ENCODE results near the gene TTC7B.

The TTC7B gene

GRCh38 chr14:90697132-90697531 lies 119.1 kb downstream of the TTC7B start:
- no peaks in the 10 kb centered on the region for H3K36me3 ChIP-seq (ENCODE audit: insufficient read depth, low read length)
- ATAC-seq (ENCODE audit: insufficient read depth, low read depth), result no peak
- no peaks in the 10 kb centered on the region for H3K79me2 ChIP-seq (ENCODE audit: insufficient read depth, low read length)
- no peaks in the 10 kb centered on the region for H4K20me1 ChIP-seq (ENCODE audit: insufficient read depth, low read length)
- no peaks in the 10 kb centered on the region for H3K27me3 ChIP-seq (ENCODE audit: insufficient read depth, low read length, poor library complexity)
- no peak overlapping the region for H3K9ac ChIP-seq (ENCODE audit: low read depth, low read length)
- no peaks in the 10 kb centered on the region for H3K9me3 ChIP-seq (ENCODE audit: insufficient read depth, low read length, severe bottlenecking)
- H3K4me2 ChIP-seq (ENCODE audit: insufficient read depth, low read length), result no peak overlapping the region
- no peak overlapping the region for H3K27ac ChIP-seq (ENCODE audit: low read length)
- no peak for TF ChIP-seq CTCF (IDR thresholded peaks at IDR 0.05; ENCODE audit: borderline replicate concordance, extremely low read depth, low read length, poor library complexity, severe bottlenecking)
- no peak for TF ChIP-seq EZH2 (IDR thresholded peaks at IDR 0.05; ENCODE audit: borderline replicate concordance, low read depth, low read length, severe bottlenecking)
- DNase-seq, result no peak
- H2AFZ ChIP-seq (ENCODE audit: low read depth, low read length), result no peak overlapping the region
- H3K4me3 ChIP-seq (ENCODE audit: low read depth in 1 of 2, low read length in 2 of 2), result no peak overlapping the region
- H3K4me1 ChIP-seq (ENCODE audit: insufficient read depth, low read length), result no peaks in the 10 kb centered on the region

GRCh38 chr14:90696720-90697119 lies 119.5 kb downstream of the TTC7B start:
- H3K27ac ChIP-seq (ENCODE audit: low read length), result no peak overlapping the region
- H4K20me1 ChIP-seq (ENCODE audit: insufficient read depth, low read length), result no peaks in the 10 kb centered on the region
- H3K4me1 ChIP-seq (ENCODE audit: insufficient read depth, low read length), result no peaks in the 10 kb centered on the region
- H3K27me3 ChIP-seq (ENCODE audit: insufficient read depth, low read length, poor library complexity), result no peaks in the 10 kb centered on the region
- ATAC-seq (ENCODE audit: insufficient read depth, low read depth), result no peak
- DNase-seq, result no peak
- H3K9me3 ChIP-seq (ENCODE audit: insufficient read depth, low read length, severe bottlenecking), result no peaks in the 10 kb centered on the region
- no peak overlapping the region for H3K4me2 ChIP-seq (ENCODE audit: insufficient read depth, low read length)
- H2AFZ ChIP-seq (ENCODE audit: low read depth, low read length), result no peak overlapping the region
- no peaks in the 10 kb centered on the region for H3K79me2 ChIP-seq (ENCODE audit: insufficient read depth, low read length)
- H3K36me3 ChIP-seq (ENCODE audit: insufficient read depth, low read length), result no peaks in the 10 kb centered on the region
- no peak overlapping the region for H3K9ac ChIP-seq (ENCODE audit: low read depth, low read length)
- TF ChIP-seq CTCF (IDR thresholded peaks at IDR 0.05; ENCODE audit: borderline replicate concordance, extremely low read depth, low read length, poor library complexity, severe bottlenecking), result no peak
- TF ChIP-seq EZH2 (IDR thresholded peaks at IDR 0.05; ENCODE audit: borderline replicate concordance, low read depth, low read length, severe bottlenecking), result no peak
- H3K4me3 ChIP-seq (ENCODE audit: low read depth in 1 of 2, low read length in 2 of 2), result no peak overlapping the region

- DNase-seq (no peak), ATAC-seq (ENCODE audit: insufficient read depth, low read depth) (no peak)
- Histone ChIP-seq H3K4me2 (ENCODE audit: insufficient read depth, low read length) (no peak overlapping the region), H3K9ac (ENCODE audit: low read depth, low read length) (no peak overlapping the region), H3K9me3 (ENCODE audit: insufficient read depth, low read length, severe bottlenecking) (no peaks in the 10 kb centered on the region), H3K27ac (ENCODE audit: low read length) (no peak overlapping the region), H3K27me3 (ENCODE audit: insufficient read depth, low read length, poor library complexity) (no peaks in the 10 kb centered on the region), H3K4me3 (ENCODE audit: low read depth in 1 of 2, low read length in 2 of 2) (no peak overlapping the region), H3K79me2 (ENCODE audit: insufficient read depth, low read length) (no peaks in the 10 kb centered on the region), H4K20me1 (ENCODE audit: insufficient read depth, low read length) (no peaks in the 10 kb centered on the region), H3K4me1 (ENCODE audit: insufficient read depth, low read length) (no peaks in the 10 kb centered on the region), H3K36me3 (ENCODE audit: insufficient read depth, low read length) (no peaks in the 10 kb centered on the region), H2AFZ (ENCODE audit: low read depth, low read length) (no peak overlapping the region)
- no peak for TF ChIP-seq EZH2 (IDR thresholded peaks at IDR 0.05; ENCODE audit: borderline replicate concordance, low read depth, low read length, severe bottlenecking)
- TF ChIP-seq CTCF (IDR thresholded peaks at IDR 0.05; ENCODE audit: borderline replicate concordance, extremely low read depth, low read length, poor library complexity, severe bottlenecking), result no peak
Measured at GRCh38 chr14:90695997-90696660, 120.1 kb downstream of the TTC7B start.
